ENCODE data around the gene MRPS27.

The MRPS27 gene

GRCh38 chr5:72290356-72291133 is 29.5 kb downstream of the MRPS27 start:
- no peak for DNase-seq

- no peak for DNase-seq
Observed at GRCh38 chr5:72288924-72289323, 31.1 kb downstream of the MRPS27 start.

GRCh38 chr5:72286798-72287197 is 33.2 kb downstream of the MRPS27 start:
- no peak for DNase-seq

GRCh38 chr5:72285424-72285821 is 34.6 kb downstream of the MRPS27 start:
- DNase-seq = no peak

GRCh38 chr5:72284559-72285423 is 35.2 kb downstream of the MRPS27 start:
- no peak for DNase-seq

GRCh38 chr5:72283358-72283757 is 36.7 kb downstream of the MRPS27 start:
- no peak for DNase-seq

DNA sequence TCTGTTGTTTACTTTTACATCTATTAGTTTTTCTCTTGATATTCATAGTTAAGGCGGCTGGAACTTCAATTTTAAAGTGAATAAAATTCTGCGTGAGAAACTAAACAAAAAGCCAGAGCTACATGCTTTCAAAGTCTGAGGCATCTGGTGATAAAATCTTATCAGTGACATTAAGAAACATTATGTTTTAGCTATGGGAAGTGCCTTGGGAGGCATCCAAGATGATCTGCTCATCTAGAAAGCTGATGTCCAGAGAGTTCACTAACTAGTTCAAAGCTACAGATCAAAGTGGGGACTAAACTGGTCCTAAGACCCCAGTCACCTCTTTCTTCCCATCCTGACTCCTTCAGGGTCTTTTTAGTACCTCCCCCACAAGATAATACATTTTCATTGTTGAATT is 37.2 kb downstream of the MRPS27 start:
- DNase-seq = no peak

DNA sequence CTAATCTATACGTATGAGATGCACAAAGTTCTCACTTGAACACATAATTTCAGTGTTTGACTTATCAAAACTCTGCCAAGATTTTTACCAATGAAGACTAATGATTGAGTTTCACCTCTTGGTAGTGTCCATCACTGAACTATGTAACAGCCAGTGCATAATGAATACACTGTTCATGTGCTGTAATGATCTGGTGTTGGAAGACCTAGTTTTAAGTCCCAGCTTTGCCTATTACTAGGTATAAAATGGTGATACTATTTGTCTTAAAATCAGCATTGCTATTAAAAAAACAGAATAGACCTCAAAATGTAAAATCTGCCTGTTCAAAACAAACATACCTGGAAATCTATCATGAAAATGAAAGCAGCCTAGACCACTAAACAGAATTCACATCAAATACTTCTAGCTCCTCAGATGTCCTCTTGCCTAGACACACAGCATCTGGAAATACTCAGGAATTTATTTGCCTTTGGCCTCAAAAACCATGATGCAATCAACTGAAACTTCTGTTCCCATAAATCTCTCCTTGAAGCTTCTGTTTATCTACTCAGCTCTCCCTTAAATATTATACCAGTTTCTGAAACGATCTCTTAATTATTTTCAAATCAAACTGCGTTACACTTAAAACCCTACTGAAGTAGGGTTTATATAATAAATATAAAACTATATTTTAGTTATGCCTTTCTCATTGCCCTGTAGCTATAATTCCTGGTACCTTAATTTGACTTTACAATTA is 38.1 kb downstream of the MRPS27 start:
- no peak for DNase-seq

DNA sequence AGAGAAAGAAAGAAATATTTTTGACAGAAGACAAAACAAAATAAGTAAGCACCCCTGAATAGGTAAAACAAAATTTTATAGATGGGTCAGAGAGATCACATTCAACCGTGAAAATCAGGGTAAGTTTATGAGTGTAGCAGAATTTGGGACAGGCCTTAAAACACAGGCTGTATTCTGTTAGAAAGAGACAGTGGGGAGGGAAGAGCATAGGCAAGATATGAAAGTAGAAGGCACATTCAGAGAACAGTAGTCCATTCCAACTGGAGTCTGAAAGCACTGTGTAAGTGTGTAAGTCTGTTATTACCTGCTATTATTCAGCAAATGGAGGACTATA is 38.6 kb downstream of the MRPS27 start:
- DNase-seq = no peak

DNA sequence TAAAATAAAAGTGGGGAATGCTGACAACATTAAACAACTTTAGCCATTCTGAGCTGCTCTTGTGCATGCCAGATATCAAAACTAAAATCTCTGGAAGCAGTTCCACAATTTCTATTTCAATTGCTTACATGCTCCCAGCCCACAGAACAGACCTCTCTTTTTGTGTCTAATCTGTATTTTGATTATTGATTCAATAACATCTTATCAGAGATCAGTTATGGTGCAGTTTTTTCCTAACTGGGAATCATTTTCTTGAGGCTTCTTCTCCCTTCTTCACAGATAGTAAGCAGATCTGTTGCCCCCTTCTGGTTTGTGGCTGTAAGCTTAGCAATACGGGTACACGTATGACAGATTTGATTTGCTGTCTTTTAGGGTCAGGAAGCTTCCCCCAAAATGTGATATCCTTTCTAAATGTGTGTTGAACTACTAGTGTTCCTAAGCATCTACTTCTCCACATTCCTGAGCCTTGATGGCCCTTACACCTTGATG is 39.4 kb downstream of the MRPS27 start:
- DNase-seq = no peak

DNA sequence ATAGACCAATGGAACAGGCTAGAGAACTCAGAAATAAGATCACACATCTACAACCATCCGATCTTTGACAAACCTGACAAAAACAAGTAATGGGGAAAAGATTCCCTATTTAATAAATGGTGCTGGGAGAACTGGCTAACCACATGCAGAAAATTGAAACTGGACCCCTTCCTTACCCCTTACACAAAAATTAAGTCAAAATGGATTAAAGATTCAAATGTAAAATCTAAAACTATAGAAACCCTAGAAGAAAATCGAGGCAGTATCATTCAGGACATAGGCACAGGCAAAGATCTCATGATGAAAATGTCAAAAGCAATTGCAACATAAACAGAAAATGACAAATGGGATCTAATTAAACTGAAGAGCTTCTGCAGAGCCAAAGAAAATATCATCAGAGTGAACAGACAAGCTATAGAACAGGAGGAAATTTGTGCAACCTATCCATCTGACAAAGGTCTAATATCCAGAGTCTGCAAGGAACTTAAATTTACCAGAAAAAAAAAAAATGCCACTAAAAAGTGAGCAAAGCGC is 43.8 kb downstream of the MRPS27 start:
- no peak for DNase-seq

DNA sequence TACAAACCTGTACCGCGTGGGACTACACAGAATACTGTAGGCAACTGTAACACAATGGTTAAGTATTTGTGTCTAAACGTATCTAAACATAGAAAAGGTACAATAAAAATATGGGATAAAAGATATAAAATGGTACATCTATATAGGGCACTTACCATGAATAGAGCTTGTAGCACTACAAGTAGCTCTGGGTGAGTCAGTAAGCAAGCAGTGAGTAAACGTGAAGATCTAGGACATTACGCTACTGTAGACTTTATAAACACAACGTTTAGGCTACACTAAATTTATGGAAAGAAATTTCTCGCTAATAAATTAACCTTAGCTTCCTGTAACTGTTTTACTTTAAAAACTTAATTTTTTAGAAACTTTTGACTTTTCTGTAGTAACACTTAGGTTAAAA is 46.5 kb downstream of the MRPS27 start:
- DNase-seq = no peak

DNA sequence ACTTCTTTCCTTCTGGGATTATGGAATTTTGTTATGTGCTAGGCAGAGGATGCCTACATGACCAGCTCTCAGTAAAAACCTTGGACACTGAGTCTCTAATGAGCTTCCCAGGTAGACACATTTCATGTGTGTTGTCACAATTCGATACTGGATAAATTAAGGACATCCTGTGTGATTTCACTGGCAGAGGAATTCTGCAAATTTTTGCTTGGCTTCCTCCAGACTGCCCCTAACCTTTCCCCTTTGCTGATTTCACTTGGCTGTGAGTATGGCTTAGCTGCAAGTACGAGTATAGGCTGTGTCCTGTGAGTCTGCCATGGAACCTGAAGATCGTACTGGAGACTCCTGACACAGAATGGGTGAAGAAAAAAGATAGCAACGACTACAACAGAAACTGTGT is 47.6 kb downstream of the MRPS27 start:
- no peak for DNase-seq

- no peak for DNase-seq
Observed at GRCh38 chr5:72271702-72272101, 48.3 kb downstream of the MRPS27 start.

- no peak for DNase-seq
Observed at GRCh38 chr5:72270037-72270436, 50.0 kb downstream of the MRPS27 start.

DNA sequence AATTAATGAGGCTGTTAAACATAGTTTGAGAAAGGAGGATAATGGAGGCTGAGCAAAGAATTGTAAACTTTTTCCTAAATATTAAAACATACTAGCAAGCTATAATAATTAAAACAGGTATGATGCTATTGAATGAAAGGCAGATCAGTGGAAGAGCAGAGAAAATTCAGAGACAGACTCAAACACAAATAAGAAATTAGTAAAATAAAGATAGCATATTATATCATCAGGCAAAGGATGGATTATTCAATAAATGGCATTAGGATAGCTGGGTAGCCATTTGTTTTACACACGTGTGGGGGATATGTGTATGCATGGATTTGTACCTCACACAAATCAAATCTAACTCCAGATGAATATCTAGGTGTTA is 50.6 kb downstream of the MRPS27 start:
- no peak for DNase-seq

GRCh38 chr5:72268753-72269410 is 51.2 kb downstream of the MRPS27 start:
- DNase-seq = peak; percentile 43 to 46

DNA sequence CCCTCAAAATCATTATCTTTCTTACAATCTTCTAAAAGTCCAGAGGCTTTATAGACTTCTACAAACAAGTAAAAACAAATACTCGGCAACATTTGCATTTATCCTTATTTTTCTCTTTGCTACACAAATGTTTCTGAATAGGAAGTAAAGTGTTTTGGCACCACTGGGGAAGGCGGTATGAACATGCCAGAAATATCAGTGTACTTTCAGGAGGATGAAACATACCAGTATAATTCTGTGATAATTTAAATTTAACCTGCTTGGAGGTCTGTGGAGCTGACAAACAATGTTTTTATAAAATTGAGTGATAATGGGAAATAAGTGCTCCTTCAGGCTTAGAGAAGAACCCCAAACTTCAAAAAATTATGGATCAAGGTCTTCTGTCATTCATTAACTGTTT is 51.8 kb downstream of the MRPS27 start:
- no peak for DNase-seq

- DNase-seq = no peak
Observed at GRCh38 chr5:72267685-72268084, 52.4 kb downstream of the MRPS27 start.

GRCh38 chr5:72266862-72267261 is 53.2 kb downstream of the MRPS27 start:
- DNase-seq = no peak

DNA sequence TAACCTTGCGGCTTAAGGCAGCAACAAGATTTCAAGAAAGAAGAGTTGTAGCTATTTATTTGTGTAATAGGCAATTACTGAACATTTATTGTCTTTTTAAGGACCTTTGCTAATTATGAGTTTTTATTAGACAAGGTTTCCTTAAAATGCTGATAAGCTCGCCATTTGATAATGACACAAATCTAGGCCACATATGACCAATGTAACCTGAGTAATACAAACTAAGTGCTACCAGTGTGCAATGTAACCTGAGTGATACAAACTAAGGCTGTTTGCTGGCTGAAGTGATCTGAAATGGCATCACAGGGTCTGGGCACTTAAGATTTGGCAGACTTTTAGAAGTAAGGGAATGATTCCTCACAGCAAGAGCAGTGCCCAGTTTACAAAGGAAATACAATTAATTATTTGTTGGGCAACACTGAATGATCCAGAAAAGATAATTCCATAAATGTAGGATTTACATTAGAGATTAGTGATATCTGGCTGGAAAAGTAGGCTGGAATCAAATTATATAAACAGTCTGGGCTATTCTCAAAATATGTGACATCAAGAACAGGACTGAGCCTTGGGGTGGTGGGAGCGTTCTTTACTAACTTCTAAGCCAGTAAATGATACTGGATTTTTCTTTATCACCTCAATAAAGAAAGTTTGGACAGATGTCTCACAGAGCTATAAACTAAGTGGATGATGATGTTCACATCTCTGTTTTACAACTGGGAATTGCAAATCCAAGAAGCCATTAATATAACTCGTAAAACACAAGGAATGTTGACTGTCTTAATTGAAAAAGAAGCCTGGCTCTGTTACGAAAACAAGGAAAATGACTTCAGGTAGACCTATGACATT is 54.8 kb downstream of the MRPS27 start:
- no peak for DNase-seq

- DNase-seq = no peak
Observed at GRCh38 chr5:72256536-72256935, 63.5 kb downstream of the MRPS27 start.
